K562 (cell line): Measurements from ENCODE around the gene ZNF862. TPM values are rescaled to one million over a fixed set of nuclear protein-coding genes. Genes with fewer than 3 reads are reported as not detected.

Experiments used
- ARID4B ChIP-seq: sonication (generic); formaldehyde crosslinking; IDR thresholded peaks from 2 replicates; pipeline ENCODE4 v1.8.0; 2022; ENCODE audit warnings: mild to moderate bottlenecking, missing genetic modification reagents
- BRD9 ChIP-seq: fragments of 450-650 bp; IDR thresholded peaks from 2 replicates; pipeline ENCODE4 v1.6.1; 2018; ENCODE audit warnings: low read depth; ENCODE audit not compliant: partially characterized antibody
- CHD2 ChIP-seq: IDR thresholded peaks from 2 replicates; pipeline ENCODE4 v1.6.1; 2011; ENCODE audit warnings: low read depth, low read length
- E2F4 ChIP-seq: sonication (generic); formaldehyde crosslinking; IDR thresholded peaks from 2 replicates; pipeline ENCODE4 v1.8.0; 2022; ENCODE audit warnings: mild to moderate bottlenecking, low read depth, missing genetic modification reagents
- HES1 ChIP-seq: fragments of 450-650 bp; IDR thresholded peaks from 2 replicates; pipeline ENCODE4 v1.6.1; 2016; ENCODE audit warnings: low read depth, mild to moderate bottlenecking, moderate library complexity
- HEY1 ChIP-seq: fragments of 250-450 bp; sonication (Bioruptor Pico); IDR thresholded peaks from 2 replicates; pipeline ENCODE4 v1.5.0; 2020; ENCODE audit warnings: mild to moderate bottlenecking, moderate library complexity, borderline replicate concordance
- MCM5 ChIP-seq: fragments of 450-650 bp; IDR thresholded peaks from 2 replicates; pipeline ENCODE4 v1.6.1; 2016; ENCODE audit warnings: low read depth
- MEIS2 ChIP-seq: fragments of 450-650 bp; IDR thresholded peaks from 2 replicates; pipeline ENCODE4 v1.6.1; 2014; ENCODE audit warnings: mild to moderate bottlenecking; ENCODE audit not compliant: partially characterized antibody
- RAD21 ChIP-seq, 2 experiments: fragments of 250-450 bp in 1 of 2; fragments of 450-650 bp in 1 of 2; sonication (Bioruptor Pico) in 1 of 2; formaldehyde crosslinking in 1 of 2; IDR thresholded peaks in 1 of 2; conservative IDR thresholded peaks in 1 of 2; 2 replicates each; pipeline versions ENCODE4 v1.4.0 to v1.8.0; 2020 to 2022; ENCODE audit warnings: mild to moderate bottlenecking in 2 of 2, moderate library complexity in 1 of 2
- RHOXF2B ChIP-seq: fragments of 250-450 bp; sonication (Bioruptor Pico); conservative IDR thresholded peaks from 2 replicates; pipeline ENCODE4 v1.5.1; 2021
- SRSF9 ChIP-seq: fragments of 200-400 bp; formaldehyde crosslinking; IDR thresholded peaks from 2 replicates; pipeline ENCODE4 v1.6.1; 2017; ENCODE audit warnings: low read depth, low read length, borderline replicate concordance
- ZC3H8 ChIP-seq: fragments of 450-650 bp; IDR thresholded peaks from 2 replicates; pipeline ENCODE4 v1.6.1; 2017
- ZNF165 ChIP-seq: fragments of 250-450 bp; sonication (Bioruptor Pico); IDR thresholded peaks from 2 replicates; pipeline ENCODE4 v1.4.0; 2020; ENCODE audit warnings: borderline replicate concordance
- ZNF398 ChIP-seq: fragments of 250-450 bp; sonication (Bioruptor Pico); IDR thresholded peaks from 2 replicates; pipeline ENCODE4 v1.8.0; 2021; ENCODE audit warnings: moderate library complexity, mild to moderate bottlenecking, inconsistent platforms
- ZSCAN29 ChIP-seq: fragments of 450-650 bp; IDR thresholded peaks from 2 replicates; pipeline ENCODE4 v1.6.1; 2017
- polyA plus RNA-seq, 8 experiments: library from polyadenylated mRNA; depleted of rRNA in 4 of 8; stranded (reverse) in 5 of 8; unstranded in 3 of 8; fragments of >200 nt; fragmentation: Nextera tagmentation in 2 of 8; fragmentation: Illumina TruSeq in 1 of 8; extraction: Ambion mirVana in 2 of 8; extraction: Trizol in 1 of 8; gene quantifications; 2 replicates each; pipeline versions ENCODE4 v1.2.1 to v1.2.3, GENCODE V29; 2011 to 2014; ENCODE audit warnings: inconsistent platforms in 1 of 8, missing spikeins in 1 of 8
- total RNA-seq, 7 experiments: library from RNA; depleted of rRNA in 6 of 7; stranded (reverse); fragments of >200 nt in 6 of 7; fragmentation: Illumina TruSeq in 2 of 7; extraction: Trizol in 2 of 7; gene quantifications; 2 replicates each; pipeline versions ENCODE4 v1.2.1 to v1.2.3, GENCODE V29; 2011 to 2021; ENCODE audit warnings: low replicate concordance in 1 of 7

The ZNF862 gene
- total and polyA plus RNA-seq, 9 of the 15 experiments (the other 6 are each of a cell fraction or from before 2014, with no cell fraction given) = 1.1 to 3.9 (median 2.6) TPM

GRCh38 chr7:149873074-149873969, 35.1 kb downstream of the ZNF862 start, which contains the start of gene ATP6V0E2 (continued):
- TF ChIP-seq ARID4B (CRISPR knock-in tag) = peak; percentile 86
- no peak for TF ChIP-seq CHD2
- no peak for TF ChIP-seq ZC3H8
- TF ChIP-seq ZNF165 (CRISPR knock-in tag) = peak; percentile 80; the same call in 1 of the 2 replicates
- TF ChIP-seq E2F4 (CRISPR knock-in tag) = peak; percentile 62
- peak; percentile 64; the same call in 1 of the 2 replicates for TF ChIP-seq ZSCAN29
- no peak for TF ChIP-seq BRD9
- no peak for TF ChIP-seq SRSF9
- TF ChIP-seq RAD21 (CRISPR knock-in tag; conservative IDR thresholded peaks at IDR 0.05 in 1 of 2, IDR thresholded peaks at IDR 0.05 in 1 of 2) = no peak
- no peak for TF ChIP-seq ZNF398
- no peak for TF ChIP-seq RHOXF2B
- TF ChIP-seq HEY1 (CRISPR knock-in tag) = no peak
- TF ChIP-seq HES1 = no peak
- peak; percentile 99 for TF ChIP-seq MEIS2
- no peak for TF ChIP-seq MCM5
